Germinal center (tissue), 1 donor: ENCODE results near the gene STK39.

Experiments used
- DNase-seq: peaks from one replicate; pipeline ENCODE4 v3.0.0; 2012; ENCODE audit warnings: mixed read lengths, low spot score

STK39 gene

DNA sequence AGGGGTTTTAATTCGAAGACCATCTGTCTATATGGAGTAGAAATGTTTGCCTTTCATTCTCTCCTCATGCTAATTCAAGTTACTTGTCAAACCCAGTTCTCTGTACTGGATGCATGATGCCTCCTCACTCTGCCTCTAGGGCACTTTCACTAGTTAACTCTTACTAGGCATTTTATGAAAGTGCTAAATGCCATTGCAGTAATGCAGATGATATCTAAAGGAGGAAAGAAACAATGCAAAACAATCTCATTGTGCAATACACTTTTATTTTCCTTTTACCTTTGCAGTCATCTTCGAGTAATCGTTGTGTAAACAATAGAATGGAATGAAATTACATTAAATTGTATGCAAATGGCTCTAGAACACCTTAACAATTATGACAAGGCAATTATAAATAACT, 293.6 kb downstream of the STK39 start:
- DNase-seq, result no peak

DNA sequence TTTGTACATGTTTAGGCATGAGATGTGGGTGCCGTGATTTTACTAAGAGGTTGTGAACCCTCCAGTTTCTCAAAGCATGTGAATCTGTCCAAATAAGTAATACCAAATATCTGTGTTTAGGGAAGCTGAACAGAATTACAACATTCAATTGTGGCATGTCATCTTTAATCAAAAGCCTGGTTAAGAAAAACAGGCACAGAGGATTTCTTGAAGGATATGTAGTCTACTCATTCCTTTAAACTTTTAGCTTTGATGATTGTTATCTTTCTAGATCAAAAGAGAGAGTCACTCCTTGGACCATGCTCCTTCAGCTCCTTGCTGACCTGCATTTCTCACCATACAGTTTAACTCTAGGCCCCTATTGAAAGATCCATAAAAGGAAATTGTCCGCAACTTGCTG, 296.8 kb downstream of the STK39 start:
- no peak for DNase-seq

DNA sequence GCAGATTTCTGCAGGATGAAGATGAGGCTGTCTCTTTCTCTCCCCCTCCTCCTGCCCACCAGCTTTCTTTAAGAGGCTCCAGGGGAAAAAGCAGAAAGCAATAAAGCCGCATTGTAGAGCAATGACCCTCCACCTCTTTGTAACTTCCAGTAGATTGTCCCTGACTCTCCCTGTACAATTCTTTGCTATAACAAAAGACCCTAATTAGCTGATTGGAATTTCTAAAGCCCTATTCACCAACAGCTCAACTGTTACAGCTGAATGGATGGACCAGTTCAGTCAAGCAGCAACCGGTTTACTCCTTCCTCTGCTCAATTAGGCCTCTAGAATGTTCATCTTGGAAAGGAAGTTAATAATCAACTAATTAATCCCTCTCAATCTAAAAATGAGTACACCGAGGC, 301.0 kb downstream of the STK39 start:
- DNase-seq, result no peak

DNA sequence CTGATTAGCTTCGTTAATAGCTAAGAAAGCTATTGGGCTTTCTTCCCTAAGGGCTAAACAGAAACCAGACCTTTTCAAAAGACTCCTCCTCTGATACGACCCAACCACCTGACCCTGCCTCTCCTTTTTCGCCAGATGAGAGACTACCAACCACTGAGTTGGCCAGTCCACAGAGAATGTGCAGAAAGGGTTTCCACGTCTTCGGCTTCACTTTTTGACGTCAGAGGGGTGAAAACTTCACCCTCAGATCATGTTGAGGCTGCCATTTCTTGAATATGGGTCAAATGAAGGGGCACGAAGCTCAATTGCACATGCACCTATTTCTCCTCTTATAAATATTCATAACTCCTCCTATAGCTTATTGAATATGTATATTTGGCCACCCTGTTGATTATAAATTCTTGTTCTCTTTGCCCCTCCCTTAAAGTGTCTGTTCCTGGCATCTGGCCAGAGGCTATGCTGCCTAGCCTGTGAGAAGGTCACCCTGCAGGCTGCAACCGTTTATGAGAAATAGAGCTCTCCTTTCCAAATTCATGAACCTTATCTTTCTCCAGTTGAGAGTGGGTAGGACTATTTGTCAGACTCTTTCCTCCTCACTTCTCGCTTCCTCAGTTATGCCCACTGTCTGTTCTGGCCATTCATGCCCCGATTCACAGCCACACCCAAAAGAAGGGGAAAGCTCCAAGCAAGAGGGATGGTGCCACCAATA, 301.6 kb downstream of the STK39 start:
- DNase-seq, result no peak

DNA sequence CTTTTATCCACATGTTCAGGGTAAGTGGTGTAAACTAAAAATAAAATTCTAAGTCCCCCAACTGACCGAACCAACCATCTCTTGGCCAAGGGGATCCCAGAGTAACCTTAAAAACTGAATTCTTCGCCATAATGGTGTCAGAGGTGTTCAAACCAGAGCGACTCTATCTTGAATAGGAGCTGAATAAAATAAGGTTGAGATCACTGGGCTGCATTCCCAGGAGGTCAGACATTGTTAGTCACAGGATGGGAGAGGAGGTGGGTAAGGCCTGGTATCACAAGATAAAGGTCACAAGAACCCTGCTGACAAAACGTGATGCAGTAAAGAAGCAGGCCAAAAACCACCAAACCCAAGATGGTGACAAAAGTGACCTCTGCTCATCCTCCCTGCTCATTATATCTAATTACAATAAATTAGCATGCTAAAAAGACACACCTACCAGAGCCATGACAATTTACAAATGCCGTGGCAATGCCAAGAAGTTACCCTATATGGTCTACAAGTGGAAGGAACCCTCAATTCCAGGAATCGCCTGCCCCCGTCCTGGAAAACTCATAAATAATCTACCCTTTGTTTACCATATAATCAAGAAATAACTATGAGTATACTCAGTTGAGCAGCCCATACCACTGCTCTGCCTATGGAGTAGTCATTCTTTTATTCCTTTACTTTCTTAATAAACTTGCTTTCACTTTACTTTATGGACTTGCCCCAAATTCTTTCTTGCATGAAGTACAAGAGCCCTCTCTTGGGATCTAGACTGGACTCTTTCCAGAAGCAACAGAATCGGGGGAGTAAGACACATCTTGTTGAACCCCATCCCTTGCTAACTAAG, 302.4 kb downstream of the STK39 start:
- no peak for DNase-seq

DNA sequence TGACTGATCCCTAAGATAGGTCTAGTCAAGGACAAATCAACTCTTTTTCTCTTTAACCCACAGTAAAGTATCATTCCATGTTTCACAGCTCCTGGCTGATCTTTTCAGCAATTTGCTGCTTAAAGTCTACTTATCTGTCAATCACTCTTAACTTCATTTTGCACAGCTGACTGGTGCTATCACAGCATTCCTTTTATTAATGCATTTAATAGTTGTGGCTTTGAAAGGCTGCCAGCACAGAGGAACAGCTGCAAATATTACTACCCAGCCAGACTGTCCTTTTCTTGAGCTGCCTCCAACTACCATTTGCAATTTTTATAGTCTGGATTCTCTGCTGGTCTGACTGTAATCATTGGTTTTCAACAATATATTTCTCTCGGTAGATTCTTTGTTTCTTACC, 303.5 kb downstream of the STK39 start:
- no peak for DNase-seq

DNA sequence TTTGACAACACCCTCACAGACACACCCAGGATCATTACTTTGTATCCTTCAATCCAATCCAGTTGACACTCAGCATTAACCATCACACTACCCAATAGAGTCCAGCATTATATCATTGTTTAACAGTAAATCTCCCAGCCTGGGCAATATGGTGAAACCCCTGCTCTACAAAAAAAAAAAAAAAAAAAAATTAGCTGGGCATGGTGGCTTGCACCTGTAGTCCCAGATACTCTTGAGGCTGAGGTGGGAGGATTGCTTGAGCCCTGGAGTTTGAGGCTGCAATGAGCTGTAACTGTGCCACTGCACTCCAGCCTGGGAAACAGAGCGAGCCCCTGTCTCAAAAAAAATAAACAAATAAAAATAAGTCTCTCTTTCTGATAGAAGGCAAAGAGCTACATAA, 304.0 kb downstream of the STK39 start:
- DNase-seq, result no peak

DNA sequence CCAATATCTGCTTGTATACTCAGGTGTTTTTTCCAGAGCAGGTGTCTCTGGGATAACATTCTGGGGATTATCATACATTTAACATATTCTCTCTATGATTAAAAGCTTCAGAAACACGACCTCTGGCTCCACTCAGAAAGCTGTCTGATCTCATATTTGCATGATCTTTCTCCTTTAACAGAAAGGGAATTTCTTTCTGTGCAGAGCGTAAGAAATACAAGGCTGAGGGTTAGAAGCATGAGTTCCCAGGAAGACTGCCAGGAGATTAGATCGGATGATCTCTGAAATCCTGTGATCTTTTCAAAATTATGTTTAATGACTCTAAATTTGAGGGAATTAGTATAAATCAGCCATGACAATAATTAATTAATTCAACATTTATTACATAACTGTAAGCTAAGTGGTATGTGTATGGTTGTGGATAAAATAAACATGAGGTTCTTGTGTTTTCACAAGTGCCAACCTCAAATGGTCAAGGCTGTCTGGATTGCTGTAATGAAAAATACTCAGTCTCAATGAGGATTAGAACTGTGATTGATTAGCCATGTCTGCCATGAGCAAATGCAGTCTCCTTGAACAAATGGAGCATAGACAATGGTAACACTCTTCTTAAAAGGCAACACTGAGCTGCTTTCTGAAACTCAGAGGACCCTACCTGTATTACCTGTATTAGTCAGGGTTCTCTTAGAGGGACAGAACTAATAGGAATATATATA, 304.9 kb downstream of the STK39 start:
- no peak for DNase-seq

DNA sequence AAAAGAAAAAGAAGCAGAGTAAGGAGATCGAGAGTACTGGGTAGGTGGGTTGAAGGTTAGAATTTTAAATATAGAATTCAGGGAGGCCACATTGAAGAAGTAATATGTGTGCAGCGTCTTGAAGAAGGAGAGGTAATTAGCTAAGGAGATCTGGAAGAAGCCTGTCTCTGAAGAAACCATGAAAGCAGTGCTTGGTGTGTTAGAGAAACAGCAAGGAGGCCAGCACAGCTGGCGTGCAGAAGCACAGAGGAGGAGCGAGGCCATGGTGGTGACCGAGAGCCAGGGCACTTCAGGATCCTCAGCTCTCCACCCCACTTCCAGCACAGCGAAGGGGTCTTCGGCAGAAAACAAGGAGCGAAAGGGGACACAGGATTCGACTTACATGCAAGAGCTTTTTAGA, 305.8 kb downstream of the STK39 start:
- no peak for DNase-seq

DNA sequence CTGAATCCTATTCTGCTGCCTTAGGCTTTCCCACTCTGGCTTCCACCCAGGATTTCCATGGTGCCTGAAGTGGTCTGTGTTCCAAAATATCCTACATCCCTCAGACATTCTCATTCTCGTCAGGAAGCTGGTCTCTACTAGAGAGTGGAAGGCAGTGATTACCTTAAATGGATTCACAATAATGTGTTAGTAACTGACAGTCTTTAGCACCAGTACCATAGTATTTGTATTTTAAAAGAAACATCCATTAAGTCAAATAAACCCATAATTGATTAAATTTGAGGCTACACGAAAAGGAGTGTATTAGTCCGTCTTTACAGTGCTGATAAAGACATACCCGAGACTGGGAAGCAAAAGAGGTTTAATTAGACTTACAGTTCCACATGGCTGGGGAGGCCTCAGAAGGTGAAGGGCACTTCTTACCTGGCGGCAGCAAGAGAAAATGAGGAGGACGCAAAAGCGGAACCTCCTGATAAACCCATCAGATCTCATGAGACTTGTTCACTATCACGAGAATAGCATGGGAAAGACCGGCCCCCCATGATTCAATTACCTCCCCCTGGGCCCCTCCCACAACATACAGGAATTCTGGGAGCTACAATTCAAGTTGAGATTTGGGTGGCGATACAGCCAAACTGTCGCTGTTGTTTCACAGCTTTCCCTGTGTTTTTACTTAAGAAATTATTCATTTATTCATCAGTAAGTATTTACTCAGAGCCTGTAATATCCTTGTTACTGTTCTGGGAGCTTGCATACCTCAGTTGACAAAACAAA, 306.5 kb downstream of the STK39 start:
- DNase-seq, result no peak

DNA sequence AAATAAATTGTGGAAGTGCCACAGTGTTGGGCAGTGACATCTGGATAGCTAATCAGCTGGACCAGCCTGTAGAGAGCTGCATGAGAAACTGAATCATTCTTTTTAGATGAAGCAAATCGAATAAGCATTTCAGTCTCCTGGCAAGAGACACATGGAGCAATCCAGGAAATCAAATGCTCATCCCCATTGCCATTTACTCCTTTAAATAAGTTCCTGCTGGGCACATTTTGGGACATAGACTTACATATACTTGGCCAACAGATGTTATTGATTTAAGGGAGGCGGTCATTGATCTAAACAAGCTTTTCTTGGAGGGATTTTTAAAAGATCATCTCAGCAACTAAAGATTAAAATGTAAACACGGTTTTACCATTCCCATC, 307.1 kb downstream of the STK39 start:
- no peak for DNase-seq

DNA sequence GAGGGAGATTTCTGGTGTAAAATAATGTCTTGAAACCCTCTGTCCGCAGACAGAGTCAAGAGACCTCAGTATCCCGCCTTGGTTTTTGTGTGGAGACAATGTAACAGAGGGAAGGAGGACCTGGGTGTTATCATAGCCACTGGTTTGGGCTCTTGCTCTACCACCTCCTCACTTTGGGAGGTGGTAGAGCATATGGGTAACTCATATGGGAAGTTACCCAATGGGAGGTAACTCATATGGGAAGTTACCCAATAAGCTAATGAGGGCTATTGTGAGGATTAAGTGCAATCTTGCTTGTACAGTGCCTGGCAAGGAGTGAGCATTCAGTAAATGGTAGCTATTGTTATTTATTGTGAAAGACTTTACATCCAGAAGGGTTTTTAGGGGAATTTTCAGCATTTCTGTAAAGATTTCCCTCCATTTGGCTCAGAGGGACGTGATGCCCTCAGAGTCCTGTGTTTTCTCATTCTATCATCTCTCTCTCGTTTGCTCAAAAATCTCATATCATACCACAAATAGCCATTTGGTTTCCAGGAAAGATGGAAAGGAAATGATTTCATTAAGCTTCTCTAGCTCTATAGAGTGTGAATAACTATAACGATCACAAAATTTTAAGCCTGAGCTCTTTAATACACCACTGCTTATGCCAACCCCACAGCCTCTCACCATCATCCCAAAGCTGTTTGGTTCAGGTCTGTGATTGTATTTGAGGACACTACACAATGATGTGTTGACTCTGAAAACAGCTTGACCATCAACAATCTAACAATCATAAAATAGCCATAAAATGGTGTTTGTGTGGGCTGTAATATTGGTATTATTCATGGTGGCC, 307.7 kb downstream of the STK39 start:
- DNase-seq, result no peak

DNA sequence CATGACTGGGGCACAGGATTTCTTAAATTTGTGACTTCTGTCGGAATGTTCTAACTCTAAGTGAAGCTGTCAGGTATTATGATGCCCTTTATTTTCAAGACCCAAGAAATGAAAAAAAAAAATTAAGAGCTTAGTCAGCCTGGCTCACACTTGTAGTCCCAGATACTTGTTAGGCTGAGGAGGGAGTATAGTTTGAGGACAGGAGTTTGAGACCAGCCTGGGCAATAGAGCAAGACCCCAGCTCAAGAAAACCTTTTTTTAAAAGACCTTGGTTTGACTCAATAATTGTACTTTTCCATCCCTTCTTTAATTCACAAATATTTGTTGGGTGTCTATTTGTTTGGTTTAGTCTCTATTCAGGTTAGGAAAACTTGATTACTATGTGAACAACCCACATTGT, 310.0 kb downstream of the STK39 start:
- DNase-seq, result no peak

DNA sequence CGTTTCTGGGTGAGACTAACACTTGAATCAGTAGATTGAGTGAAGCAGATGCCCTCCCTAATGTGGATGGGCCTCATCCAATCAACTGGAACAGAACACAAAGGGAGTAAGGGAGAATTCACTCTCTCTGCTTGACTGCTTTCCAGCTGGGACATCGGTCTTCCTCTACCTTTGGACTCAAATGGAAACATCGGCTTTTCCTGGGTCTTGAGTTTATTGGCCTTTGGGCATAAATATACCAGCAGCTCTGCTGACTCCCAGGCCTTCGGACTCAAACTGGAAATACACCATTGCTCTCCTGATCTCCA, 311.6 kb downstream of the STK39 start:
- no peak for DNase-seq

DNA sequence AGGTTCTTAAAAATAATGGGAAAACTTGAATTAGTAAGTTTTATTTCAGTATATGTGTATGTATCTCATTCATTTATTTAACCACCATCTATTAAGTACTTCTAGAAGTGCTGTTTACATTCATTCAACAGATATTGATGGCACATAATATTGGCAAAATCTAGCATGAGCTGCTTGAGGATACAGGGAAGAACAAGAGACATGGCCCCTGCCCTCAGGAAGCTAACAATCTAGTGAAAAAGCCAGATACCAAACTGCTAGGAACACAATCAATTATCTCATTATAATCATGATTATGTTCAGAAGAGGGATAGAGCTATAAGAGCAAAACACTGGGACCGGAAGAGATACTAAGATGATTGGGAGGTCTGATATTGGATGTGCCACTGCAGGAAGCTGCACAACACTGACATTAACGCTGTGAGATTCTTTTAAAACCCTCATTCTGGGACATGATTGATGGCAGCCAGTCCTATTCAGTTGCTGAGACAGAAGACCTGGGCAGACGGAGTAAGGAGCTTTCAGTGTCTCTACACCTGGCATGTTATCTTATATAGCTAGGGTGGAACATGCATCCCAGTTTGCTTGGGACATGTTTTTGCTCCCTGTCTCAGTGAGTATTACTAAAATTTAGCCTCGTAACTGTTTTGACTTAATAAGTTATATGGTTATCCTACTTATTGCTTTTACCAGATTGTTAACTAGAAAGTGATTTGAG, 314.1 kb downstream of the STK39 start:
- no peak for DNase-seq

DNA sequence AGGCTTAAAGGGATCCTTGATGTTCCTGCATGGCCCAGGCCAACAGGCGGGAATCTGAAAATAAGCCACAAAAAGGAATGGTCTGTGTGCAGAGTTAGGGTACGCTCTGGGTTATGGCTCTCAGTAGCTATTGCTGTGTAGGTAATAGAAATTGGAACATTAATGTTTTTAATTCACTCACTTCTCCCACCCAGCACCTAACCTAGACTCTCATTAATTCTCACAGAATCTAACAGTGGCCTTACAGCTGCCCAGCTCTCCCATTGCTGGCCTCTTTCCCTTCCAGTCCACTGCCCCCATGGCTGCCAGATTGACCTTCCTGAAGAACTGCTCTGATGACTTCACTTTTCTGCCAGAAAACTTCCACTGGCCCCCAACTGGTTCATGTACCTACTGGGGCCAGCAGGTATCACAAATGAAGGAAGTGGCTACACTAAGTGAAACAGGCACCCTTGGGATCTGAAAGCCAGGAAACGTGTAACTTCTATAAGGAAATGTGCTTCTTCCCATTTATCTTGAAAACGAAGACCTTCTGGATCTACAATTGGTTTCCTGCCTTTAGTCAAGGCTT, 315.2 kb downstream of the STK39 start:
- DNase-seq, result no peak

DNA sequence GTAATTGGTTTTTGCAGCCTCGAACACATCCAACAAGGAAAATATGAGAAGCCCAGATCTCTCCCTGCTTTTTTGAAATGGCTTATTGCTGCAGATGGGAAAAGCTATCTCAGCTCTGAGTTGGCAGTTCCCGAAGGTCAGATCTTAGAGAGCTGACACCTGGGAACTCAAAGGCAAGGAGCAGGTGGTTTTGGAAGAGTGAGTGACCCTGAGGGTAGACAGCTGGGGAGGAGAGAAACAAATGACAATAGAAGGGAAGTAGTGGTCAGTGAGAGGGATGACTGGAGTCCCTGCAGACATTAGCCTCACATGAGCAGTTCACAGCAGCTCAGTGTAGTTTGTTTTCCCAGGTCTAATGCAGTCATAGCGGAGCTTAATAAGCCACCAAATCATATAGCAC, 317.9 kb downstream of the STK39 start:
- no peak for DNase-seq

DNA sequence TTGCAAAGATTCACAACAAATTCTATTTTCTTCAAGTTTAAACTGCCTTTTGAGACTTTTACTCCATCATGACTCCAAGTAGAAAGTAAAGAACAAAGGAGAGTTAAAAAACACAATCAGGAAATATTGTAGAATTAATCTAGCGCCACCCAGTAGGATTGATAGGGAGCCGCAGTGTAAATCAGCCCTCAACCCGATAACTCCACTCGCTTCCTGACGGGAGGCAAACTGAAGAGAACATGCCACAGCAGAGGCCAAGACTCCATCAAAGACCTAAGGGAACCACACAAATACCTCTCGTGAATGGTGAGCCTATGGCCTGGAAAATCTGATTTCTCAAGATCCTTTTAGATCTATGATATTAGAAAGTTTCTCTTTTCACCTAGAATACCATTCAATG, 319.0 kb downstream of the STK39 start:
- DNase-seq, result no peak

DNA sequence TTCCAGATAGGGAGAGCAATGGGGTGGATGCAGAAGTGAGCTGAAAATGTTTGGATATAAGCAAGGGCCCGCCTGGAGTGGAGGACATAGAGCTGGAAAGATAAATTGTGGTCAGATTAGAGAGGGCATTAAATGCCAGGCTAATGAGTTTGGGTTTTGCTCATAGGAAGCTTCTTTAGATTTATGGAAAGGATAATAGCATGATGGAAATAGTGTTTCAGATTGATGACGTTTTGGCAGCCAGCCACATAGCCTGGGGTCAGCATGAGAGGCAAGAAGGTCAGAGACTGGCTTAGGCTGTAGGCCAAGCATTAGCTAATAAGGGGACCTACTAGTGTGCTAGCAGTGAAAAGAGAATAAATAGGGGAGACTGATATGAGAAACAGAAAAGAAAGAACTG, 321.6 kb downstream of the STK39 start:
- DNase-seq, result no peak

DNA sequence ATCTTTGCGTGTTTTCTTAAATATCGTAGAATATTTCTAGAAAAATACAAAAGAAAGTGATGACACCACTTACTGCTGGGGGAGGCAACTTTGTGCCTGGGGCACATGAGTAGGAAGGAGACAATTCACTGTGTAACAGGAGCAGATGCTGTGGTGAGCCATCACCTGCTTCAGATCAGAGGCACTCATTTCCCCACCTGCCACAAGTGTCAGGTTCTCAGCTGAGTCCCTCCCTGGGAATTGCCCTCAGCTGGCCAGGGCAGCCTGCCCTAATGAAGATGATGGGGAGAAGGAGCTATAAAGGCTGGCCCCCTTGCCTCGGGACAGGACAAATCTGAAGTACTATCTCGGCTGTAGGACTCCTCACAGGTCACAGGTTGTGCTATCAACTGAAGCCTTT, 322.8 kb downstream of the STK39 start:
- DNase-seq, result no peak

DNA sequence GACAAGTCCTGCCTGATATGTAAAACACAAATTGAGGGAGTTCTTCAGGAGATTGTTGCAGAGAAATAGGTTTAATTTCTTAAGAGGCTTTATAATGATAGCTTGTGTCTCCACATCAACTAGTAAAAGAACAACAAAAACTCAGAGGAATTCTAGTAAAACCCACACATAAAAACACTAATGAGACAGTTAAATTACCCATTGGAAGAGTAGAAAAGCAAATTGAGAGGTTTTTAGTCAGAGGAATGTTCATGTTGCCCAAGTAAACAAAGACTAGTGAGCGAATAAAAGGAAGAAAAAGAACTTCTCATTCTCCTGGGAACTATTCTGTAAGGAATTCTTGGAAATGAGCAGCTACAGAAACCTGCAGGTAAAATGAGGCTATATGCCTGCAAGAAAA, 330.6 kb downstream of the STK39 start:
- DNase-seq, result no peak
